HEK293T (cell line): ENCODE data around the gene C17orf114.

Experiments used
- ARNT ChIP-seq: fragments of 450-650 bp; IDR thresholded peaks from 2 replicates; pipeline ENCODE4 v1.6.1; 2017; ENCODE audit warnings: mild to moderate bottlenecking
- ELF4 ChIP-seq: fragments of 450-650 bp; IDR thresholded peaks from 2 replicates; pipeline ENCODE4 v1.6.1; 2017; ENCODE audit warnings: antibody characterized with exemption
- FOXK2 ChIP-seq: fragments of 450-650 bp; IDR thresholded peaks from 2 replicates; pipeline ENCODE4 v1.6.1; 2016; ENCODE audit warnings: mild to moderate bottlenecking
- FOXM1 ChIP-seq: fragments of 450-650 bp; IDR thresholded peaks from 2 replicates; pipeline ENCODE4 v1.6.1; 2017; ENCODE audit warnings: mild to moderate bottlenecking, borderline replicate concordance
- HDGF ChIP-seq: fragments of 450-650 bp; IDR thresholded peaks from 2 replicates; pipeline ENCODE4 v1.6.1; 2017; ENCODE audit warnings: antibody characterized with exemption, borderline replicate concordance
- L3MBTL2 ChIP-seq: fragments of 450-650 bp; conservative IDR thresholded peaks from 2 replicates; pipeline ENCODE4 v1.6.1; 2016; ENCODE audit warnings: mild to moderate bottlenecking
- NFRKB ChIP-seq: fragments of 450-650 bp; IDR thresholded peaks from 2 replicates; pipeline ENCODE4 v1.6.1; 2016; ENCODE audit warnings: mild to moderate bottlenecking, moderate library complexity
- SP1 ChIP-seq: fragments of 450-650 bp; IDR thresholded peaks from 2 replicates; pipeline ENCODE4 v1.6.1; 2017
- SUZ12 ChIP-seq: fragments of 450-650 bp; IDR thresholded peaks from 2 replicates; pipeline ENCODE4 v1.6.1; 2016; ENCODE audit warnings: mild to moderate bottlenecking
- TARDBP ChIP-seq: fragments of 450-650 bp; IDR thresholded peaks from 2 replicates; pipeline ENCODE4 v1.6.1; 2016

DNA sequence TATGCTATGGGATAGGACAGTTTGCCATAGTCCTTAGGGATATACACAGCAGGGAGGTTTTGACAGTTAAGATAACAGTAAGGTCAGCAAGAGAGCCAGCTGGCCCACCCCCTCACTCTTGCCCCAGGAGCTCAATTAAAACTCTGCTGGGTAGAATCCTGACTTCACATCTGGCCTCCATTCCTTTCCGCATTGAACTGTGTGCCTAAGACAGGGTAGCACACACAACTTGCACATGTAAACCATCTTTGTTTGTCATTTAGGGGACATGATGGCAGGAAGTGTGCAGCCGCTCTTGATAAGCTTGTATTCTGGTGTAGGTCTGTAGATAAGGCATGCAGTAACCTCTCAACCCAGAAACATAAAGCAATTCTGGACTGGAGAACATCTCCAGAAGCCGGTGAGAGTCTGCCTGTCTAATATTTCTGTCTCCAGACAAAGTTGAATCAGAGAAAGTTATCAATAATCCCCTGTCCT is 36.2 kb upstream of the C17orf114 start:
- TF ChIP-seq FOXK2, result no peak
- TF ChIP-seq TARDBP, result no peak
- no peak for TF ChIP-seq ELF4
- TF ChIP-seq SP1, result no peak
- TF ChIP-seq SUZ12, result no peak
- no peak for TF ChIP-seq HDGF
- TF ChIP-seq ARNT, result no peak
- no peak for TF ChIP-seq NFRKB
- no peak for TF ChIP-seq L3MBTL2
- no peak for TF ChIP-seq FOXM1
